PC-3 (cell line): Measurements from ENCODE around the gene ATF7IP. TPM values are rescaled to one million over a fixed set of nuclear protein-coding genes. Genes with fewer than 3 reads are reported as not detected.

Experiments
- ATAC-seq: fragments of 200-7000 bp; cut with Tn5 transposase; 2 replicates; pipeline ENCODE4 v1.9.1; 2020; ENCODE audit warnings: mild to moderate bottlenecking, moderate library complexity
- BruUV-seq: library from RNA; stranded (reverse); fragments of 400-500 nt; replicated peaks from 2 replicates; lab custom pipeline; 2021; lab: Mats Ljungman, UMichigan
- CTCF ChIA-PET: fragments of 300-600 bp; sonication (Branson Sonifier 250); formaldehyde crosslinking; loops from one replicate; lab custom pipeline; 2022; ENCODE audit warnings: antibody characterized with exemption; lab: Charles Lee
- POLR2A ChIA-PET: fragments of 300-600 bp; sonication (Branson Sonifier 250); formaldehyde crosslinking; loops from one replicate; lab custom pipeline; 2022; ENCODE audit warnings: antibody characterized with exemption; ENCODE audit not compliant: unreplicated experiment; lab: Charles Lee
- DNase-seq: peaks from one replicate; pipeline ENCODE4 v3.0.0-alpha.2; 2015
- H2AFZ ChIP-seq: fragments of 300-600 bp; sonication (generic); 2 replicates; pipeline ENCODE4 v1.6.0; 2016; ENCODE audit warnings: antibody characterized with exemption, low read length
- H3F3A ChIP-seq: fragments of 300-600 bp; sonication (generic); one replicate; pipeline ENCODE4 v1.6.0; 2017; ENCODE audit warnings: antibody characterized with exemption, low read length, control low read depth, mild to moderate bottlenecking; ENCODE audit not compliant: unreplicated experiment
- H3K27ac ChIP-seq: fragments of 300-600 bp; sonication (generic); 2 replicates; pipeline ENCODE4 v1.5.1; 2016; ENCODE audit warnings: mild to moderate bottlenecking, low read length
- H3K27me3 ChIP-seq: fragments of 300-600 bp; sonication (generic); 2 replicates; pipeline ENCODE4 v1.6.1; 2016; ENCODE audit warnings: low read length, mixed read lengths
- H3K36me3 ChIP-seq: fragments of 300-600 bp; sonication (generic); 2 replicates; pipeline ENCODE4 v1.6.1; 2016; ENCODE audit warnings: low read depth, mixed run types, low read length, mixed read lengths
- H3K4me1 ChIP-seq: fragments of 300-600 bp; sonication (generic); 2 replicates; pipeline ENCODE4 v1.5.1; 2016; ENCODE audit warnings: low read length; ENCODE audit not compliant: insufficient read depth
- H3K4me2 ChIP-seq: fragments of 300-600 bp; sonication (generic); 2 replicates; pipeline ENCODE4 v1.6.0; 2016; ENCODE audit warnings: low read length
- H3K4me3 ChIP-seq: fragments of 300-600 bp; sonication (generic); 2 replicates; pipeline ENCODE4 v1.5.1; 2016; ENCODE audit warnings: mild to moderate bottlenecking, low read length, mixed read lengths
- H3K79me2 ChIP-seq: fragments of 300-600 bp; sonication (generic); 2 replicates; pipeline ENCODE4 v1.6.1; 2017; ENCODE audit warnings: low read length, mixed read lengths
- H3K9ac ChIP-seq: fragments of 300-600 bp; sonication (generic); 2 replicates; pipeline ENCODE4 v1.6.0; 2016; ENCODE audit warnings: mild to moderate bottlenecking, low read length
- H3K9me2 ChIP-seq: fragments of 300-600 bp; sonication (generic); replicated peaks from 2 replicates; pipeline ENCODE4 v1.6.1; 2016; ENCODE audit warnings: mixed run types, low read length, mixed read lengths
- H3K9me3 ChIP-seq: fragments of 300-600 bp; sonication (generic); 2 replicates; pipeline ENCODE4 v1.6.1; 2016; ENCODE audit warnings: low read length, mixed read lengths
- H4K20me1 ChIP-seq: fragments of 300-600 bp; sonication (generic); 2 replicates; pipeline ENCODE4 v1.6.1; 2016; ENCODE audit warnings: low read length, mixed read lengths
- EZH2 ChIP-seq: fragments of 300-600 bp; sonication (generic); IDR thresholded peaks from one replicate; pipeline ENCODE4 v1.6.1; 2017; ENCODE audit warnings: antibody characterized with exemption, mild to moderate bottlenecking, low read length; ENCODE audit not compliant: unreplicated experiment
- EZH2phosphoT487 ChIP-seq: fragments of 300-600 bp; sonication (generic); IDR thresholded peaks from 2 replicates; pipeline ENCODE4 v1.6.1; 2018; ENCODE audit warnings: mild to moderate bottlenecking, antibody characterized with exemption, low read length, borderline replicate concordance
- intact Hi-C: fragments of 100-400 bp; cut with micrococcal nuclease; formaldehyde crosslinking; loops from 2 replicates; pipeline ENCODE4 v1.9.0; 2023
- total RNA-seq: library from RNA; depleted of rRNA; stranded (reverse); fragments of >200 nt; gene quantifications from 2 replicates; pipeline ENCODE4 v1.2.3, GENCODE V29; 2014
- TF ChIP-seq, protein P1 (sequence below): fragments of 300-600 bp; sonication (generic); conservative IDR thresholded peaks from 2 replicates; pipeline ENCODE4 v1.5.1; 2017; ENCODE audit warnings: antibody characterized with exemption, low read depth, mild to moderate bottlenecking, low read length

The ATF7IP gene
- total RNA-seq, 1 experiment from 2014 or later: 12.5 TPM

DNA sequence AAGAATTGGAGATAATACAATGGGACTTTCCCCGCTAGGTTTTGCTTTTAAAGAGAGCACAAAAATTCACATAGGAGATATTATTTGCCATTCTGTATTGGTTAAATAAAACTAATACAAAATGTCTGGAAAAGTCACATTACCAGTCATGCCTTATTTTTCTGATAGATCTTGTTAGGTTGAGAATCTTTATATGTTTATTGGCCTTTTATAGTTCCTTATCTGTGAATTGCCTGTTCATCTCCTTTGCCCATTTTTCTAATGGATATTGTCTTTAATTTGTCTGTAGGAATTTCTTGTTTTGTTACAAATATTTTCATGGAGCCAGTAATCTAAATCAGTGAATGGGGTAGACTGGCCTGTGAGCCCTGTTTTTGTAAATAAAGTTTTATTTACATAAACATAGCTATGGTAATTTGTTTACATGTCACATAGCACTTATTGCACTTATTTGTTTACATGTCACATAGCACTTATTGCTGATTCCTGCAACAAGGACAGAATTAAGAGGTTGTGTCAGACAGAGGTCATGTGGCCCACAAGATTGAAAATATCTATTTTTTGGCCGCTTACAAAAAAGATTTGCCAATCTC, 65.0 kb downstream of the ATF7IP start:
- DNase-seq (no peak), ATAC-seq (no peak)
- H3K27ac ChIP-seq: no peak overlapping the region
- H3K4me2 ChIP-seq: no peak overlapping the region
- peaks cover 91% of the 10 kb centered on the region for H3K79me2 ChIP-seq
- H2AFZ ChIP-seq: no peak overlapping the region
- intact Hi-C loops: no loop called here
- H3K9ac ChIP-seq: no peak overlapping the region
- TF ChIP-seq, protein P1, sequence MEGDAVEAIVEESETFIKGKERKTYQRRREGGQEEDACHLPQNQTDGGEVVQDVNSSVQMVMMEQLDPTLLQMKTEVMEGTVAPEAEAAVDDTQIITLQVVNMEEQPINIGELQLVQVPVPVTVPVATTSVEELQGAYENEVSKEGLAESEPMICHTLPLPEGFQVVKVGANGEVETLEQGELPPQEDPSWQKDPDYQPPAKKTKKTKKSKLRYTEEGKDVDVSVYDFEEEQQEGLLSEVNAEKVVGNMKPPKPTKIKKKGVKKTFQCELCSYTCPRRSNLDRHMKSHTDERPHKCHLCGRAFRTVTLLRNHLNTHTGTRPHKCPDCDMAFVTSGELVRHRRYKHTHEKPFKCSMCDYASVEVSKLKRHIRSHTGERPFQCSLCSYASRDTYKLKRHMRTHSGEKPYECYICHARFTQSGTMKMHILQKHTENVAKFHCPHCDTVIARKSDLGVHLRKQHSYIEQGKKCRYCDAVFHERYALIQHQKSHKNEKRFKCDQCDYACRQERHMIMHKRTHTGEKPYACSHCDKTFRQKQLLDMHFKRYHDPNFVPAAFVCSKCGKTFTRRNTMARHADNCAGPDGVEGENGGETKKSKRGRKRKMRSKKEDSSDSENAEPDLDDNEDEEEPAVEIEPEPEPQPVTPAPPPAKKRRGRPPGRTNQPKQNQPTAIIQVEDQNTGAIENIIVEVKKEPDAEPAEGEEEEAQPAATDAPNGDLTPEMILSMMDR: no peak
- TF ChIP-seq EZH2phosphoT487 (no peak), EZH2 (no peak)
- BruUV-seq: no TSS peak
- H3K27me3 ChIP-seq: no peaks in the 10 kb centered on the region
- POLR2A ChIA-PET: no interaction called here
- H3K4me3 ChIP-seq: no peak overlapping the region
- H3K4me1 ChIP-seq: no peaks in the 10 kb centered on the region
- CTCF ChIA-PET: interaction anchor here (0.7 kb wide), 1 partner anchor 23 kb away, joined by 3 read pairs; no protein-coding TSS in a partner anchor
- H3K9me2 ChIP-seq: no peaks in the 10 kb centered on the region
- H3K36me3 ChIP-seq: no peaks in the 10 kb centered on the region; the same call in 1 of the 2 replicates
- H4K20me1 ChIP-seq: no peaks in the 10 kb centered on the region; the same call in 1 of the 2 replicates
- H3F3A ChIP-seq: no peaks in the 10 kb centered on the region
- H3K9me3 ChIP-seq: no peaks in the 10 kb centered on the region

DNA sequence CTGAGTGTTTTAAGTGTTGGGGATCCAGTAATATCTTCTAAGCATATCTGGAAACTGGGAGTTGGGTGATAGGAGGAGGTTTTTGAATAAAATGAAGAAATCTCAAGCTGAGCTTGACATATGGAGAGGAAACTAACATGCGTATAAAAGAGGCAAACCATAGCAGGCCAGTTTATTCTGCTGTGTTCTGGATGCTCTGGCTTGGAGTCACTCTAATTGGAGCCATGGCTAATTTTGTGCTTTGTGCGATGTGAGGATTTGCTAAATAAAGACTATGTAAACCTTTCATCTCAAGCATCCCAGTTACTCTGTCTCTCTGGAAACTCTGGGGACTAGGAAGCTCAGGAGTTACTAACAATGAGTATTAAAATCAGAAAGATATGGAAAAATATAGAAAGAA, 66.5 kb downstream of the ATF7IP start:
- ChIA-PET POLR2A (no interaction called here), CTCF (no interaction called here)
- Histone ChIP-seq H3K9me3 (no peaks in the 10 kb centered on the region), H3K4me2 (no peak overlapping the region), H3K9me2 (no peaks in the 10 kb centered on the region), H3K4me1 (no peaks in the 10 kb centered on the region), H3K4me3 (no peak overlapping the region), H3K36me3 (peaks cover 7% of the 10 kb centered on the region; the same call in 1 of the 2 replicates), H3F3A (no peaks in the 10 kb centered on the region), H3K27me3 (no peaks in the 10 kb centered on the region), H4K20me1 (no peaks in the 10 kb centered on the region; the same call in 1 of the 2 replicates), H3K79me2 (peaks cover 82% of the 10 kb centered on the region), H2AFZ (no peak overlapping the region), H3K9ac (no peak overlapping the region), H3K27ac (no peak overlapping the region)
- TF ChIP-seq EZH2phosphoT487: no peak
- TF ChIP-seq, protein P1: no peak
- TF ChIP-seq EZH2: no peak
- DNase-seq (no peak), ATAC-seq (no peak)
- intact Hi-C loops: no loop called here
- no TSS peak for BruUV-seq

DNA sequence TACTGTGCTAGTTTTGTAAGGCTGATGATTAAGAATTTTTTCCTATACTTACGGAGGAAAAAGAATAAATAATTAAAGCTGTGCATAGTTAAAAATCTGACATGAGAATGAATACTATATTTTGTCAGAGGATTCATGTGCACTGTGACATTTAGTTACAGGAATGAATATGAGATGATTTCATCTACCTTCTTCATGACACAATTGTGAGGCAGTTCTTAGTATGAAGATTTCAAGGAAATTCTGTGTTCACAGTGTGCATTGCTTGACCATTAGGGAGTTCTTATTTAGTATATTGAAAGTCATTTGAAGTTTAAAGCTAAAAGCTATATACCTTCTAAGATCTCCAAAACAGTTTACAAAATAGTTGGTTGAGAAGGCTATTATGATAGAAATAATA, 70.1 kb downstream of the ATF7IP start:
- Histone ChIP-seq H3K4me3 (no peak overlapping the region), H3K4me1 (no peaks in the 10 kb centered on the region), H3K9me3 (no peaks in the 10 kb centered on the region), H3K79me2 (peaks cover 46% of the 10 kb centered on the region), H3K9me2 (no peaks in the 10 kb centered on the region), H2AFZ (no peak overlapping the region), H3K27ac (no peak overlapping the region), H3K4me2 (no peak overlapping the region), H3K27me3 (no peaks in the 10 kb centered on the region), H3F3A (no peaks in the 10 kb centered on the region), H4K20me1 (no peaks in the 10 kb centered on the region; the same call in 1 of the 2 replicates), H3K36me3 (peaks cover 10% of the 10 kb centered on the region), H3K9ac (no peak overlapping the region)
- intact Hi-C loops: no loop called here
- no TSS peak for BruUV-seq
- TF ChIP-seq EZH2phosphoT487 (no peak), EZH2 (no peak)
- TF ChIP-seq, protein P1: no peak
- ATAC-seq: no peak
- CTCF ChIA-PET: no interaction called here
- POLR2A ChIA-PET: no interaction called here
- no peak for DNase-seq
